ENCODE results near the gene GLS2. TPM values are rescaled to one million over a fixed set of nuclear protein-coding genes. Genes with fewer than 3 reads are reported as not detected.

The GLS2 gene
- total and polyA plus RNA-seq, 10 of the 15 experiments (the other 5 are each of a cell fraction or from before 2014, with no cell fraction given): 0.64 to 6.4 (median 3.3) TPM

GRCh38 chr12:56476143-56476542, 11.8 kb downstream of the GLS2 start:
- ATAC-seq (no peak), FAIRE-seq (no peak), DNase-seq (ENCODE audit: low read depth, low spot score) (no peak)
- intact Hi-C loops (cut with micrococcal nuclease; ENCODE audit: unreplicated experiment): no loop called here
- Histone ChIP-seq H3K4me1 (ENCODE audit: control insufficient read depth, insufficient read depth, low read length) (peaks cover 14% of the 10 kb centered on the region), H3K4me2 (ENCODE audit: control insufficient read depth, insufficient read depth) (no peak overlapping the region), H3K36me3 (ENCODE audit: control insufficient read depth in 2 of 2, insufficient read depth in 2 of 2, low read length in 1 of 2) (peaks cover 0 to 4% of the 10 kb centered on the region in 2 experiments; a peak in 2 of 4 replicates), H3K27me3 (replicated peaks in 1 of 2; ENCODE audit: control insufficient read depth in 2 of 2, insufficient read depth in 2 of 2, low read length in 1 of 2) (no peaks in the 10 kb centered on the region), H3K79me2 (ENCODE audit: control insufficient read depth, insufficient read depth, low read length) (peaks cover 7% of the 10 kb centered on the region), H3K27ac (ENCODE audit: control insufficient read depth, insufficient read depth) (no peak overlapping the region), H3K9ac (ENCODE audit: control insufficient read depth, insufficient read depth, low read length) (no peak overlapping the region), H4K20me1 (ENCODE audit: control insufficient read depth, insufficient read depth) (peaks cover 3% of the 10 kb centered on the region; the same call in 1 of the 2 replicates), H3K9me3 (replicated peaks; ENCODE audit: control insufficient read depth, insufficient read depth, low read length) (no peaks in the 10 kb centered on the region), H3K4me3 (no peak overlapping the region), H2AFZ (ENCODE audit: control insufficient read depth, low read depth, low read length) (no peak overlapping the region)
- ChIA-PET CTCF (no interaction called here), SMC1A (ENCODE audit: uncharacterized antibody, unreplicated experiment) (no interaction called here), POLR2A (interaction anchor here (0.6 kb wide), 1 partner anchor 104 kb away, joined by 5 read pairs; no protein-coding TSS in a partner anchor), RAD21 (ENCODE audit: unreplicated experiment) (interaction anchor here (0.6 kb wide), 1 partner anchor 289 kb away, joined by 3 read pairs; no protein-coding TSS in a partner anchor)
- in situ Hi-C loops (cut with MboI): no loop called here
- WGBS (ENCODE audit: insufficient coverage, insufficient replicate concordance, low lambda C conversion rate, missing lambda C conversion rate): 96% methylated on average over 6 of the region's 6 CpGs
- TF ChIP-seq ZNF592 (IDR thresholded peaks at IDR 0.05) (no peak), NRF1 (conservative IDR thresholded peaks at IDR 0.05; ENCODE audit: low read depth, low read length) (no peak), MTA2 (IDR thresholded peaks at IDR 0.05; ENCODE audit: low read depth) (no peak), RB1 (IDR thresholded peaks at IDR 0.05; ENCODE audit: borderline replicate concordance) (no peak), USF2 (IDR thresholded peaks at IDR 0.05; ENCODE audit: borderline replicate concordance, low read depth, low read length) (no peak), PAX8 (IDR thresholded peaks at IDR 0.05) (no peak), FOS (IDR thresholded peaks at IDR 0.05; ENCODE audit: borderline replicate concordance, extremely low read depth, insufficient read length) (no peak), TCF12 (IDR thresholded peaks at IDR 0.05; ENCODE audit: low read depth, low read length) (no peak), BCL3 (IDR thresholded peaks at IDR 0.05; ENCODE audit: borderline replicate concordance, insufficient read depth, low read depth, low read length, poor library complexity, severe bottlenecking) (no peak), NFIC (IDR thresholded peaks at IDR 0.05; ENCODE audit: low read depth, low read length) (no peak), BHLHE40 (IDR thresholded peaks at IDR 0.05; ENCODE audit: borderline replicate concordance in 1 of 2, low read depth in 2 of 2, low read length in 1 of 2) (no peak), YBX1 (IDR thresholded peaks at IDR 0.05) (no peak), CHD2 (IDR thresholded peaks at IDR 0.05; ENCODE audit: borderline replicate concordance, low read depth, low read length) (no peak), SUPT20H (IDR thresholded peaks at IDR 0.05; ENCODE audit: borderline replicate concordance, control insufficient read depth, low read depth, low read length) (no peak), ZNF24 (IDR thresholded peaks at IDR 0.05) (no peak), RAD51 (IDR thresholded peaks at IDR 0.05) (no peak), EZH2 (IDR thresholded peaks at IDR 0.05; ENCODE audit: borderline replicate concordance, control insufficient read depth, low read depth, low read length) (no peak)
- no TSS peak for BruUV-seq (replicated peaks)

Measured in GM12878 (cell line).